BJ (cell line): ENCODE measurements around the gene NRG3. TPM values are rescaled to one million over a fixed set of nuclear protein-coding genes. Genes with fewer than 3 reads are reported as not detected.

Experiments
- CTCF ChIA-PET: fragments of 350-600 bp; formaldehyde crosslinking; extraction: SDS; loops from one replicate; lab custom pipeline; 2021; ENCODE audit warnings: antibody characterized with exemption, inconsistent platforms; lab: Yijun Ruan, JAX
- POLR2A ChIA-PET: fragments of 300-600 bp; sonication (Branson Sonifier 250); formaldehyde crosslinking; extraction: SDS; loops from one replicate; lab custom pipeline; 2021; ENCODE audit warnings: antibody characterized with exemption; lab: Charles Lee
- DNase-seq: peaks from one replicate; pipeline ENCODE4 v3.0.0-alpha.2; 2011; ENCODE audit warnings: low read depth
- H3K27me3 ChIP-seq: 2 replicates; pipeline ENCODE4 v1.6.0; 2011; ENCODE audit warnings: low read length; ENCODE audit not compliant: control insufficient read depth, insufficient read depth
- H3K36me3 ChIP-seq: 2 replicates; pipeline ENCODE4 v1.5.1; 2011; ENCODE audit warnings: low read length; ENCODE audit not compliant: control insufficient read depth, insufficient read depth
- H3K4me3 ChIP-seq: 2 replicates; pipeline ENCODE4 v1.5.1; 2011; ENCODE audit warnings: low read depth, mild to moderate bottlenecking, control low read depth, low read length
- CTCF ChIP-seq: IDR thresholded peaks from 2 replicates; pipeline ENCODE4 v1.5.1; 2011; ENCODE audit warnings: low read depth, mild to moderate bottlenecking, control low read depth, inconsistent platforms, low read length, moderate library complexity; ENCODE audit not compliant: insufficient read depth
- polyA plus RNA-seq: library from polyadenylated mRNA; depleted of rRNA; stranded (reverse); fragments of >200 nt; gene quantifications from 2 replicates; pipeline ENCODE4 v1.2.3, GENCODE V29; 2011

Gene NRG3
- polyA plus RNA-seq, 1 experiment: not detected

- DNase-seq: no peak
- H3K4me3 ChIP-seq: no peak overlapping the region
- no peak for TF ChIP-seq CTCF
- H3K27me3 ChIP-seq: no peaks in the 10 kb centered on the region
- CTCF ChIA-PET: no interaction called here
- no peaks in the 10 kb centered on the region for H3K36me3 ChIP-seq
- POLR2A ChIA-PET: no interaction called here
Measured at GRCh38 chr10:82075605-82076004, 200.6 kb downstream of the NRG3 start.

- no peak overlapping the region for H3K4me3 ChIP-seq
- DNase-seq: no peak
- CTCF ChIA-PET: no interaction called here
- H3K27me3 ChIP-seq: no peaks in the 10 kb centered on the region
- TF ChIP-seq CTCF: no peak
- POLR2A ChIA-PET: no interaction called here
- no peaks in the 10 kb centered on the region for H3K36me3 ChIP-seq
Measured at GRCh38 chr10:82084496-82084895, 209.5 kb downstream of the NRG3 start.

GRCh38 chr10:82084904-82085303 lies 209.9 kb downstream of the NRG3 start:
- no peaks in the 10 kb centered on the region for H3K36me3 ChIP-seq
- ChIA-PET CTCF (no interaction called here), POLR2A (no interaction called here)
- no peaks in the 10 kb centered on the region for H3K27me3 ChIP-seq
- TF ChIP-seq CTCF: no peak
- no peak for DNase-seq
- H3K4me3 ChIP-seq: no peak overlapping the region

- Histone ChIP-seq H3K4me3 (no peak overlapping the region), H3K27me3 (no peaks in the 10 kb centered on the region), H3K36me3 (no peaks in the 10 kb centered on the region)
- ChIA-PET CTCF (no interaction called here), POLR2A (no interaction called here)
- TF ChIP-seq CTCF: no peak
- DNase-seq: no peak
Measured at GRCh38 chr10:82089327-82089726, 214.3 kb downstream of the NRG3 start.

- no peaks in the 10 kb centered on the region for H3K27me3 ChIP-seq
- ChIA-PET POLR2A (no interaction called here), CTCF (interaction anchor here (0.6 kb wide), 1 partner anchor 10 kb away, joined by 3 read pairs; no protein-coding TSS in a partner anchor)
- H3K4me3 ChIP-seq: no peak overlapping the region
- TF ChIP-seq CTCF: no peak
- DNase-seq: no peak
- H3K36me3 ChIP-seq: no peaks in the 10 kb centered on the region
Measured at GRCh38 chr10:82091413-82091812, 216.4 kb downstream of the NRG3 start.
